ENCODE data around the gene VDAC1. TPM values are rescaled to one million over a fixed set of nuclear protein-coding genes. Genes with fewer than 3 reads are reported as not detected.

The VDAC1 gene
- total and polyA plus RNA-seq, 2 donors (not counting 3 experiments of a cell fraction or from before 2014, with no cell fraction given): 116 to 247 TPM

DNA sequence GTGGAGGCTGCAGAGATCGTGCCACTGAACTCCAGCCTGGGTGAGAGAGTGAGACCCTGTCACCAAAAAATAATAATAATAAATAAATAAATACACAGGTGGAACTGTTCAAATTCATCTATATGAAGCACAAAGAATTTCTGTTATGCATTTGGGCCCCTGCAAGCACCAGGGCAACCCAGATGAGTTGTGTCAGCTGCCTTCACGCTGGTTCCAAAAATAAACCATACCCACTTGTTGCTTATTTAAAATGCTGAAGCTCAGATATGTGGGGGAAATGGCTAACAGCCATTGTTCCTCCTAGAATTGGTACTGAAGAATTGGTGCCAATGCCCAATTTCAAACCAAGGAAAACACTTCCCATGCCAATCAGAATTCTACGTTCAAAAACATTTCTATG, 25.8 kb downstream of the VDAC1 start:
- Histone ChIP-seq H3K4me3 (replicated peaks in 1 of 3; ENCODE audit: insufficient read depth in 1 of 3, low read depth in 1 of 3, low read length in 3 of 3) (no peak overlapping the region), H3K36me3 (ENCODE audit: control insufficient read depth in 2 of 2, extremely low read depth in 1 of 2, insufficient read depth in 2 of 2, low read length in 2 of 2) (peaks cover 19 to 31% of the 10 kb centered on the region in 2 experiments), H3K4me2 (ENCODE audit: insufficient read depth, low read length) (no peak overlapping the region), H4K20me1 (replicated peaks; ENCODE audit: control insufficient read depth, extremely low read depth, insufficient read depth, low read length) (peaks cover 2% of the 10 kb centered on the region), H3K27me3 (ENCODE audit: control insufficient read depth in 2 of 2, insufficient read depth in 2 of 2, low read length in 2 of 2) (no peaks in the 10 kb centered on the region), H3K79me2 (ENCODE audit: control insufficient read depth, insufficient read depth, low read length) (peaks cover 32% of the 10 kb centered on the region), H2AFZ (ENCODE audit: low read depth, low read length) (no peak overlapping the region), H3K9me3 (replicated peaks; ENCODE audit: control insufficient read depth, insufficient read depth, low read length) (no peaks in the 10 kb centered on the region), H3K9ac (replicated peaks; ENCODE audit: extremely low read depth, insufficient read depth, low read length) (no peak overlapping the region), H3K9me1 (replicated peaks; ENCODE audit: control insufficient read depth, extremely low read depth, insufficient read depth, low read length) (no peaks in the 10 kb centered on the region), H3K4me1 (ENCODE audit: control insufficient read depth, extremely low read depth, insufficient read depth, low read length) (no peaks in the 10 kb centered on the region), H3K27ac (ENCODE audit: insufficient read depth, low read depth, low read length) (no peak overlapping the region)
- ChIA-PET CTCF (interaction anchor here (0.5 to 2.4 kb wide), 8 partner anchors 9 to 867 kb away, joined by 3 to 15 read pairs (median 7); no protein-coding TSS in a partner anchor), POLR2A (interaction anchor here (0.6 kb wide), 1 partner anchor 10 kb away, joined by 7 read pairs; no protein-coding TSS in a partner anchor)
- intact Hi-C loops (cut with micrococcal nuclease) (no loop called here), dilution Hi-C loops (cut with MboI; ENCODE audit: extremely low pct_ligation_motif_present, low sequenced_read_pairs) (no loop called here)
- no TSS peak for BruUV-seq (replicated peaks)
- DNase-seq (ENCODE audit: low read depth, low spot score) (no peak), FAIRE-seq (no peak)
- TF ChIP-seq GATA2 (IDR thresholded peaks at IDR 0.05; ENCODE audit: insufficient read depth, insufficient read length, low read depth, low read length) (no peak), FOS (IDR thresholded peaks at IDR 0.05; ENCODE audit: borderline replicate concordance, insufficient read depth, low read length) (no peak), EZH2 (IDR thresholded peaks at IDR 0.05; ENCODE audit: borderline replicate concordance, low read depth, low read length, severe bottlenecking) (no peak), POLR2AphosphoS5 (IDR thresholded peaks at IDR 0.05; ENCODE audit: insufficient read depth, low read depth, low read length) (no peak), JUN (IDR thresholded peaks at IDR 0.05; ENCODE audit: borderline replicate concordance, insufficient read depth, insufficient read length, low read depth) (no peak), MYC (IDR thresholded peaks at IDR 0.05; ENCODE audit: low read depth, low read length) (no peak), POLR2A (IDR thresholded peaks at IDR 0.05; ENCODE audit: low read depth, low read length) (no peak)
- TF ChIP-seq, protein P1, sequence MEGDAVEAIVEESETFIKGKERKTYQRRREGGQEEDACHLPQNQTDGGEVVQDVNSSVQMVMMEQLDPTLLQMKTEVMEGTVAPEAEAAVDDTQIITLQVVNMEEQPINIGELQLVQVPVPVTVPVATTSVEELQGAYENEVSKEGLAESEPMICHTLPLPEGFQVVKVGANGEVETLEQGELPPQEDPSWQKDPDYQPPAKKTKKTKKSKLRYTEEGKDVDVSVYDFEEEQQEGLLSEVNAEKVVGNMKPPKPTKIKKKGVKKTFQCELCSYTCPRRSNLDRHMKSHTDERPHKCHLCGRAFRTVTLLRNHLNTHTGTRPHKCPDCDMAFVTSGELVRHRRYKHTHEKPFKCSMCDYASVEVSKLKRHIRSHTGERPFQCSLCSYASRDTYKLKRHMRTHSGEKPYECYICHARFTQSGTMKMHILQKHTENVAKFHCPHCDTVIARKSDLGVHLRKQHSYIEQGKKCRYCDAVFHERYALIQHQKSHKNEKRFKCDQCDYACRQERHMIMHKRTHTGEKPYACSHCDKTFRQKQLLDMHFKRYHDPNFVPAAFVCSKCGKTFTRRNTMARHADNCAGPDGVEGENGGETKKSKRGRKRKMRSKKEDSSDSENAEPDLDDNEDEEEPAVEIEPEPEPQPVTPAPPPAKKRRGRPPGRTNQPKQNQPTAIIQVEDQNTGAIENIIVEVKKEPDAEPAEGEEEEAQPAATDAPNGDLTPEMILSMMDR (IDR thresholded peaks at IDR 0.05; ENCODE audit: extremely low read depth in 1 of 2, insufficient read depth in 1 of 2, low read depth in 1 of 2, low read length in 2 of 2): no peak
- TF ChIP-seq, protein P2, sequence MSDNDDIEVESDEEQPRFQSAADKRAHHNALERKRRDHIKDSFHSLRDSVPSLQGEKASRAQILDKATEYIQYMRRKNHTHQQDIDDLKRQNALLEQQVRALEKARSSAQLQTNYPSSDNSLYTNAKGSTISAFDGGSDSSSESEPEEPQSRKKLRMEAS (IDR thresholded peaks at IDR 0.05; ENCODE audit: insufficient read depth, insufficient read length): no peak

Measured in endothelial cell of umbilical vein (primary cell).